ENCODE data around the gene SAE1.
A peak's percentile ranks its signal among the peaks of the same experiment; 100 is the strongest.

The SAE1 gene

DNA sequence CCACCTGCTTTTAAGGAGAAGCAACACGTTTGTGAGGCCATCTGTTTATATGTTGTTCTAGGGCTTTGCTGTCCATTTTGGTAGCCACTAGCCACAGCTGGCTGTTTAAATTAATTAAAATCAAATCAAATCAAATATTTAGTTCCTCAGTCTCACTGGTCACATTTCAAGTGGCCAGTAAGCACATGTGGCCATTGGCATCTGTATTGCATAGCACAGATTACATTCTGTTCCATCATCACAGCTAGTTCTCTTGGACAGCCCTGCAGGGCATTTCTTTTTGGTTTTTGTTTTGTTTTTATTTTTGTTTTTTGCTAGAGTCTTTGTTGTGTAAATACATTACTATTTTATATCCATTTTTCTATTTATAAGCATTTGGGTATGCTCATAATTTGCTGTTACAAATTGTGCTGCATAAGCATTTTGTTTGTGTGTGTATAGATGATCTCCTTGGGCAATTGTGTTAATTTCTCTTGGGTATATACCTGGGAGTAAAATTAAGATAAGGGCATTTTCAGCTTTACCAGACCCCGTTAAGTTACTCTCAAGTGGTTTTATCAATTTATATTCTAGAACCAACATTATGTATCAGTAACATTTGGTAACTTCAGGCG lies 31.3 kb downstream of the SAE1 start:
- no peak for DNase-seq (ENCODE audit: low spot score)

GRCh38 chr19:47168065-47168464 lies 37.4 kb downstream of the SAE1 start:
- DNase-seq (ENCODE audit: low spot score), result no peak

- no peak for DNase-seq (ENCODE audit: low spot score)
These were observed 42.2 kb downstream of the SAE1 start for GRCh38 chr19:47172666-47173455.

GRCh38 chr19:47176071-47176626 lies 45.5 kb downstream of the SAE1 start:
- no peak for DNase-seq (ENCODE audit: low spot score)

DNA sequence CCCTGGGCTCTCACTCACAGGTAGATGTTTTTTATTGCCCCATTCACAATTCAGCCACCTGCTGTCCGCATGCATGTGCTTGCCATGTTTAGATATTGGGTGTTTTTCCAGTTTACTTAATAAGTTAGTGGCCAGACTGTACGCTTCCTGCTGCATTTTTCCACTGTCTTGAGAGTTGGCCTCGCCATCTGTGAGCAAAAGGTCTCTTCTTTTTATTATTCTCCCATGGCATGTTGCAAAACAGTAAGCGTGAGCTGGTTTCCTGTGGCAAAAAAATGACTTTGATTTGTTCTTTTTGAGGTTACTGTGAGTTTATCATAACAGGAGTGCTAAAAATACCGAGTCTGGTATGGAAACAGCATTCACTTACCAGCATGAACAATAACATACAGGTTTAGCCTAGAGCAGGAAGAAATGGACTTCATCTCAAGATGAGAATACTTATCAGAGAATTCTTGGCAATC lies 46.0 kb downstream of the SAE1 start:
- no peak for DNase-seq (ENCODE audit: low spot score)

- no peak for DNase-seq (ENCODE audit: low spot score)
These were observed 49.1 kb downstream of the SAE1 start for GRCh38 chr19:47179653-47180310.

- no peak for DNase-seq (ENCODE audit: low spot score)
These were observed 53.0 kb downstream of the SAE1 start for GRCh38 chr19:47183601-47184000.

GRCh38 chr19:47186446-47187334 lies 56.1 kb downstream of the SAE1 start:
- no peak for DNase-seq (ENCODE audit: low spot score)

DNA sequence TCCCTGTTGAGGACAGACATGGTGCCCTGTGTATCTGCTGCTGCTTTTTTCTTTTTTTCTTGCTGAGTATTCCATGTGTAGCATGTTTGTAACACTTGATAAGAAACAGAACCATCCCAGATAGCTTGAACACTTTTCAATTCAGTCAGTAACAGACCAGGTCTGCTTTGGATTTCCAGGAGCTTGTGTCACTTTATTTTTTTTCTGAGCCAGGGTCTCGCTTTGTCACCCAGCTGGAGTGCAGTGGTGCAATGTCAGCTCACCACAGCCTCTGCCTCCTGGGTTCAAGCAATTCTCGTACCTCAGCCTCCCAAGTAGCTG lies 56.7 kb downstream of the SAE1 start:
- DNase-seq (ENCODE audit: low spot score), result no peak

- peak; percentile 76 for DNase-seq (ENCODE audit: low spot score)
These were observed 57.2 kb downstream of the SAE1 start for GRCh38 chr19:47187797-47188196.

DNA sequence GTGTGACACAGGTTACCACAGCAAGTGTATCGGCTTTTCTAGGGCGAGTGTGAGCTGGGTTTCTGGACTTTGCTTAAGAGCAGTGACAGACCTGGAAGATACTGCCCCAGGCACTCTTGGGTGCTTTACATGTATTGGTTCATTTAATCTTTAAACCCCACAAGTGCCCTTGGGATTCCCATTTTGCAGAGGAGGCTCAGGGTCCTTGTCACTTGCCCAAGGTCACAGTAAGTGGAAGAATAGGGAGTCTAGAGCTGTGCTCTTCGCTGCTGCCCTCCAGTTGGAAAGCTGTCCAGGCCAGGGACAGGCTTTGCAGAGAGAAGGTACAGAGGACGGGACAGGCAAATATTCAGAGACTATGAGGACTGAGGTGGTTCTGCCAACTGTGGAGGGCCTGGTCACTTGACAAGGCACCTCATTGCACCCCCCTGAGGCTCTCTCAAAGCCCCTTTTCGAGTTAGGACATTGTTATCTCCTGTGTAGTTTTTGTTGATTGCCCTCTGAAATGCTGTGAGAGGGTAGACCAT lies 57.9 kb downstream of the SAE1 start:
- no peak for DNase-seq (ENCODE audit: low spot score)

DNA sequence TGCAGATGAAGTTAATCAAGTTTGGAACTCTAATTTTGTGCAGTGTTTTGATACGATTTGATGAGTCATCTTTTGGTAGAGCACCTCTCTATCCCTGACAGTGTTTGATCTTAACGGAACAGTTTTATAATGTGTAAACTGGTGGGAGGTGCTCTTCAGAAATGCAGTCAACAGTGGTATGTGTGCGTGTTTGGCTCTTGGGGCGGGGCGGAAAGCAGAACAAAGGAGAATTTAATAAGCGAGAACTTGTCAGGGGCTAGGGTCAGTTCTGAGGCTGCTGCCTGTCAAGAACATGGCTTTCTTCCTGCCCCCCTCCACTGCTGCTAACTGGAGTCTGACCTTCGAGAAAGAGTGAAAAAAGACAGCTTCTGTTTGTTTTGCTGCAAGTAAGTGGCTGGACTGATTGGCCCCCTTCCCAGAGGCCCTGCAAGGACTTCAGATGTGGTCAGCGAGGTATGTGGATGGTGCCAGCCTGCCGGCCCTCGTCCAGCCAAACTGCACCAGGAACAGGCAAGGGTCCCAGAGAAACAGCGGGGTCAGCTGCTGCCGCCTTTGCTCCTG lies 59.6 kb downstream of the SAE1 start:
- DNase-seq (ENCODE audit: low spot score), result peak; percentile 82

DNA sequence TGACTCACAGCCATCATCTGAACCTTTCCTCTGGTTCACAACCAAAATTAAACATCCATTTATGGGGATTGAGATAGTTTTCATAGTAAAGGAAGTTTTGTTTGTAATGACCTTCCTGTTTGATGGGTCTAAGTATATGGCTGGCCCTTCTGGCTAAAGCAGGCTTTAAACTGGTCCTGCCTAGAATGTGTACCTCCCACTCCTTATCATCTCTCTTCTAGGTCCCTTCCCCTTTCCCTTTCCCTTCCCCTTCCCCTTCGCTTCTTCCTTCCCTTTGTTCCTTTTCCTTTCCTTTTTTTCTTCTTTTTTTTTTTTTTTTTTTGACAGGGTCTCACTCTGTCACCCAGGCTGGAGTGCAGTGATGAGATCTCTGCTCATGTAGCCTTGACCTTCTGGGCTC lies 64.8 kb downstream of the SAE1 start:
- no peak for DNase-seq (ENCODE audit: low spot score)

DNA sequence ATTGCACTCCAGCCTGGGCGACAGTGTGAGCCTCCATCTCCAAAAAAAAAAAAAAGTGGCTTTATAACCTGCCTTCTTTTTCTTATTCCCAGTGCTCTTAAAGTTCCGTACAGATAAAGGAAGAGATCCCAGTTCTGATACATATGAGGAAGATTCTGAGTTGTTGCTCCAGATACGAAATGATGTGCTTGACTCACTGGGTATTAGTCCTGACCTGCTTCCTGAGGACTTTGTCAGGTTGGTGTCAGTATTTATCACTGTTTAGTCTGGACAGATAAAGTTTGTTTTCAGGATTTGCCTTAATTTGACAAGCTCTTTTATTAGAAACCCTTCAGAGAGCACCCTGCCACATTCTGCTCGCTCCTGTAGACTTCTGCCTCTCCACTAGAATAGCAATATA lies 66.5 kb downstream of the SAE1 start:
- DNase-seq (ENCODE audit: low spot score), result no peak

GRCh38 chr19:47200530-47200929 lies 69.9 kb downstream of the SAE1 start:
- DNase-seq (ENCODE audit: low spot score), result no peak

- no peak for DNase-seq (ENCODE audit: low spot score)
These were observed 72.6 kb downstream of the SAE1 start for GRCh38 chr19:47203254-47203653.

- DNase-seq (ENCODE audit: low spot score), result no peak
These were observed 78.9 kb downstream of the SAE1 start for GRCh38 chr19:47209319-47210179.

GRCh38 chr19:47210180-47210490 lies 79.5 kb downstream of the SAE1 start:
- no peak for DNase-seq (ENCODE audit: low spot score)

DNA sequence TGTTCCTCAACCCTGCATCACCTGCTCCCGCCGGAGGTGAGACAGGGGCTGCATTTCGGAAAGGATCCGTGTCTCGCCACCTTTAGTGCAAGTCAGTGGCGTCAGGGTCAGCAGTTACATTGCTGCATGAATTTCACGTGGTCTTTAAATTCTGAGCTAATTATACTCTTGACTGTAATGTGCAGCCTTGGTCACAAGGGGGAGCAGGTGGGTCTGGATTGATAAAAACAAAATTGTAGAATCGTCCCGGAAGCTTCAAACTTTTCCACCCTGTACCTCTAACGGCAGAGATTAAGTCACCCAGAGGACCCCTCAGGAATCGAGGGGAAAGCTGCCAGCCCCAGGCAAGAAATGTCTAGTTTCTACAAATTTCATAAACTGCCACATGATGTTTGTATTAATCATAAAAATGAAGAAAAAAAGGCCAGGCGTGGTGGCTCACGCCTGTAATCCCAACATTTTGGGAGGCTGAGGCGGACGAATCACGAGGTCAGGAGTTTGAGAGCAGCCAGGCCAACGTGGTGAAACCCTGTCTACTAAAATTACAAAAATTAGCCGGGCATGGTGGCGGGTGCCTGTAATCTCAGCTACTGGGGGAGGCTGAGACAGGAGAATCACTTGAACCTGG lies 80.2 kb downstream of the SAE1 start:
- peak; percentile 81 for DNase-seq (ENCODE audit: low spot score)

DNA sequence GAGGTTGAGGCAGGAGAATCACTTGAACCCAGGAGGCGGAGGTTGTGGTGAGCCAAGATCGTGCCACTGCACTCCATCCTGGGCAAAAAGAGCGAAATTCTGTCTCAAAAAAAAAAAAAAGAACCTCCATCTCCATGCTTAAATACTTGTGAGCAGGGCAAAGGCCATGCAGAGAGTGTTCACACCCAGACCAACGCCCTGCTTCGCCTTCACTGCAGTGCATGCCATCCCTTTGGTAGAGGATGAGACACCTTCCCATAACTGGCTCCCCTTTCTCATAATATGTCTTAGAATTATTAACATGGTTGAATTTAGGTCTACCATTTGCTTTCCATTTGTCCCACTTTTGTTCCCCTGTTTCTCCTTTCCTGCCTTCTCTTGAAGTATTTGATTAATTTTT lies 84.9 kb downstream of the SAE1 start:
- peak; percentile 67 for DNase-seq (ENCODE audit: low spot score)
